Measurements from ENCODE around the gene EPOP. TPM values are rescaled to one million over a fixed set of nuclear protein-coding genes. Genes with fewer than 3 reads are reported as not detected.
"Not testable (repeated sequence)": the region's sequence is repeated elsewhere in the genome, so short reads cannot be mapped to it uniquely, and the experiment has no call there.

EPOP gene
- total RNA-seq, 1 donor from 2014 or later: 1.0 TPM

DNA sequence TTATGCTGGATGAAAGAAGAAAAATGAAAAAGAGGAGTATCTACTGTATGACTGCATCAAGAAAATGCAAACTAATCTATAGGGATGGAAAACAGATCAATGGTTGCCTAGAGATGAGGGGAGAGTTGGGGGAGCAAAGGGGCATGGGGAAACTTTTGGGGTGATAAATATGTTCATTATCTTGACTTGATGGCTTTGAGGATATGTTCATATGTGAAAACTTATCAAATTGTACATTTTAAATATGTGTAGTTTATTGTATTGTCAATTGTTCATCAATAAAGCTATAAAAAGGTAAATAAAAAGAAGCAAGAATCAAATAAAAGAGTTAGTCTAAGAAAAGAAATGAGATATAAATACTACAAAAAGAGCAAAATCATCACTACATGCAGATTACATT, 49.3 kb downstream of the EPOP start:
- H3K27me3 ChIP-seq (ENCODE audit: low read depth): peaks cover 23% of the 10 kb centered on the region
- H3K27ac ChIP-seq: no peak overlapping the region
- no peaks in the 10 kb centered on the region for H3K4me1 ChIP-seq
- TF ChIP-seq, protein P1, sequence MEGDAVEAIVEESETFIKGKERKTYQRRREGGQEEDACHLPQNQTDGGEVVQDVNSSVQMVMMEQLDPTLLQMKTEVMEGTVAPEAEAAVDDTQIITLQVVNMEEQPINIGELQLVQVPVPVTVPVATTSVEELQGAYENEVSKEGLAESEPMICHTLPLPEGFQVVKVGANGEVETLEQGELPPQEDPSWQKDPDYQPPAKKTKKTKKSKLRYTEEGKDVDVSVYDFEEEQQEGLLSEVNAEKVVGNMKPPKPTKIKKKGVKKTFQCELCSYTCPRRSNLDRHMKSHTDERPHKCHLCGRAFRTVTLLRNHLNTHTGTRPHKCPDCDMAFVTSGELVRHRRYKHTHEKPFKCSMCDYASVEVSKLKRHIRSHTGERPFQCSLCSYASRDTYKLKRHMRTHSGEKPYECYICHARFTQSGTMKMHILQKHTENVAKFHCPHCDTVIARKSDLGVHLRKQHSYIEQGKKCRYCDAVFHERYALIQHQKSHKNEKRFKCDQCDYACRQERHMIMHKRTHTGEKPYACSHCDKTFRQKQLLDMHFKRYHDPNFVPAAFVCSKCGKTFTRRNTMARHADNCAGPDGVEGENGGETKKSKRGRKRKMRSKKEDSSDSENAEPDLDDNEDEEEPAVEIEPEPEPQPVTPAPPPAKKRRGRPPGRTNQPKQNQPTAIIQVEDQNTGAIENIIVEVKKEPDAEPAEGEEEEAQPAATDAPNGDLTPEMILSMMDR (IDR thresholded peaks at IDR 0.05): no peak
- no peak for DNase-seq
- intact Hi-C loops (cut with DNase I): no loop called here
- no peaks in the 10 kb centered on the region for H3K9me3 ChIP-seq
- no peak overlapping the region for H3K4me3 ChIP-seq
- no peaks in the 10 kb centered on the region for H3K36me3 ChIP-seq
- no peak for ATAC-seq

DNA sequence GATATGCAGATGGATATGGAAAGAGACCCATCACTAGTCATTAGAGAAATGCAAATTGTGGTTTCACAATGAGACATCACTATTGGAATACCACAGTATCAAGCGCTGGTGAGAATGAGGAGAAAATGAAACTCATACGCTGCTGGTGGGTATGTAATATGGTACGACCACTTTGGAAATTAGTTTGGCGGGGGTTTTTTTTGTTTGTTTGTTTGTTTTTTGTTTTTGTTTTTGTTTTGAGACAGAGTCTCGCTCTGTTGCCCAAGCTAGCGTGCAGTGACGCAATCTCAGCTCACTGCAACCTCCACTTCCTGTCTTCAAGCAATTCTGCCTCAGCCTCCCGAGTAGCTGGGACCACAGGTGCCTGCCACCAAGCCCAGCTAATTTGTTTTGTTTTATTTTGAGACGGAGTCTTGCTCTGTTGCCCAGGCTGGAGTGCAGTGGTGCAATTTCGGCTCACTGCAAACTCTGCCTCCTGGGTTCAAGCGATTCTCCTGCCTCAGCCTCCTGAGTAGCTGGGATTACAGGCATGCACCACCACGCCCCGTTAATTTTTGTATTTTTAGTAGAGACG, 49.9 kb downstream of the EPOP start:
- H3K4me1 ChIP-seq; intact Hi-C loops (cut with DNase I); H3K36me3 ChIP-seq; H3K4me3 ChIP-seq; H3K9me3 ChIP-seq; H3K27ac ChIP-seq; DNase-seq; ATAC-seq: not testable (repeated sequence)
- H3K27me3 ChIP-seq (ENCODE audit: low read depth): peaks cover 24% of the 10 kb centered on the region

Small RNA genes lying within 50 kb of the gene (microRNA-seq; reads per million reads assigned to microRNA genes)
- not detected for gene MIR4726 (ENCODE audit: borderline number of aligned reads)
- not detected for gene MIR4734 (ENCODE audit: borderline number of aligned reads)

Other genes with a start within 250 kb of the EPOP start
- 48.4 TPM for gene ARHGAP23, start 246.5 kb downstream of the EPOP start, total RNA-seq
- gene SRCIN1, start 69.0 kb downstream of the EPOP start, total RNA-seq: 6.6 TPM
- gene MLLT6, start 30.3 kb upstream of the EPOP start, total RNA-seq: 135 TPM
- 31.3 TPM for gene CISD3, start 55.4 kb upstream of the EPOP start, total RNA-seq
- 53.5 TPM for gene PCGF2, start 73.4 kb upstream of the EPOP start, total RNA-seq
- 128 TPM for gene PSMB3, start 77.8 kb upstream of the EPOP start, total RNA-seq
- gene PIP4K2B, start 124.6 kb upstream of the EPOP start, total RNA-seq: 44.8 TPM
- gene CWC25, start 150.4 kb upstream of the EPOP start, total RNA-seq: 22.3 TPM
- gene RPL23, start 178.8 kb upstream of the EPOP start, total RNA-seq: 1,156 TPM
- gene LASP1, start 195.1 kb upstream of the EPOP start, total RNA-seq: 158 TPM